Measurements from ENCODE around the gene FDCSP. TPM values are rescaled to one million over a fixed set of nuclear protein-coding genes. Genes with fewer than 3 reads are reported as not detected.

Gene FDCSP
- total and polyA plus RNA-seq, 2 of the 13 experiments (the other 11 are each of a cell fraction or from before 2014, with no cell fraction given), result not detected

DNA sequence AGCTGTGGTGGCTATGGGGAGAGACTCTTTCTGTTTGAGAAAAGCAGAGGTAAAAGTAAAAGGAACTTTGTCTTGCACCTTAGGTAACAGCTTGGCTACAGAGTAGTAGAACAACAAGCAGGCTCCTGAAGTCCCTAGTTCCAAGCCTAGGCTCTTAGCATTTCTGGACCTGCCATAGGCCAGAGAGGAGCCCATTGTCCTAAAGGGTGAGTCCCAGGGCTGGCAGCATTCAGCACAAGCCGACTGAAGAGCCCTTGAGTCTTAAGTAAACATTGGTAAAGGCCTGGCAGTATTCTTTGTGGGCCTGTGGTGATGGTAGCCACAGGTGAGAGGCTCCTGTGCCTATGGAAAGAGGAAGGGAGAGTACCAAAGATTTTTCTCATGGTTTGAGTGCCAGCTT, 54.6 kb downstream of the FDCSP start:
- FAIRE-seq (no peak), DNase-seq (ENCODE audit: low spot score) (no peak), ATAC-seq (no peak)
- H3K4me2 ChIP-seq (ENCODE audit: low read depth, low read length), result no peak overlapping the region
- H3K4me3 ChIP-seq (replicated peaks in 1 of 3; ENCODE audit: insufficient read depth in 1 of 3, low read depth in 2 of 3, low read length in 3 of 3), result no peak overlapping the region
- intact Hi-C loops (cut with micrococcal nuclease; ENCODE audit: unreplicated experiment) (no loop called here), in situ Hi-C loops (cut with HindIII; ENCODE audit: extremely low pct_ligation_motif_present, low pct_unique_long_range_greater_than_20kb) (no loop called here)
- TF ChIP-seq ZNF598 (CRISPR knock-in tag; IDR thresholded peaks at IDR 0.05; ENCODE audit: borderline replicate concordance) (no peak), ZSCAN29 (CRISPR knock-in tag; conservative IDR thresholded peaks at IDR 0.05) (no peak), ZNF883 (CRISPR knock-in tag; IDR thresholded peaks at IDR 0.05; ENCODE audit: not compliant biosample characterization) (no peak), CBFB (CRISPR knock-in tag; IDR thresholded peaks at IDR 0.05) (no peak), ZNF775 (CRISPR knock-in tag; IDR thresholded peaks at IDR 0.05; ENCODE audit: borderline replicate concordance) (no peak), ARNT (IDR thresholded peaks at IDR 0.05) (no peak), ELF3 (CRISPR knock-in tag; IDR thresholded peaks at IDR 0.05) (no peak), PHF5A (CRISPR knock-in tag; IDR thresholded peaks at IDR 0.05; ENCODE audit: low read depth, unreplicated experiment) (no peak)
- TF ChIP-seq, protein P1, sequence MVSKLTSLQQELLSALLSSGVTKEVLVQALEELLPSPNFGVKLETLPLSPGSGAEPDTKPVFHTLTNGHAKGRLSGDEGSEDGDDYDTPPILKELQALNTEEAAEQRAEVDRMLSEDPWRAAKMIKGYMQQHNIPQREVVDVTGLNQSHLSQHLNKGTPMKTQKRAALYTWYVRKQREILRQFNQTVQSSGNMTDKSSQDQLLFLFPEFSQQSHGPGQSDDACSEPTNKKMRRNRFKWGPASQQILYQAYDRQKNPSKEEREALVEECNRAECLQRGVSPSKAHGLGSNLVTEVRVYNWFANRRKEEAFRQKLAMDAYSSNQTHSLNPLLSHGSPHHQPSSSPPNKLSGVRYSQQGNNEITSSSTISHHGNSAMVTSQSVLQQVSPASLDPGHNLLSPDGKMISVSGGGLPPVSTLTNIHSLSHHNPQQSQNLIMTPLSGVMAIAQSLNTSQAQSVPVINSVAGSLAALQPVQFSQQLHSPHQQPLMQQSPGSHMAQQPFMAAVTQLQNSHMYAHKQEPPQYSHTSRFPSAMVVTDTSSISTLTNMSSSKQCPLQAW (CRISPR knock-in tag; IDR thresholded peaks at IDR 0.05), result no peak
- TF ChIP-seq, protein P2, sequence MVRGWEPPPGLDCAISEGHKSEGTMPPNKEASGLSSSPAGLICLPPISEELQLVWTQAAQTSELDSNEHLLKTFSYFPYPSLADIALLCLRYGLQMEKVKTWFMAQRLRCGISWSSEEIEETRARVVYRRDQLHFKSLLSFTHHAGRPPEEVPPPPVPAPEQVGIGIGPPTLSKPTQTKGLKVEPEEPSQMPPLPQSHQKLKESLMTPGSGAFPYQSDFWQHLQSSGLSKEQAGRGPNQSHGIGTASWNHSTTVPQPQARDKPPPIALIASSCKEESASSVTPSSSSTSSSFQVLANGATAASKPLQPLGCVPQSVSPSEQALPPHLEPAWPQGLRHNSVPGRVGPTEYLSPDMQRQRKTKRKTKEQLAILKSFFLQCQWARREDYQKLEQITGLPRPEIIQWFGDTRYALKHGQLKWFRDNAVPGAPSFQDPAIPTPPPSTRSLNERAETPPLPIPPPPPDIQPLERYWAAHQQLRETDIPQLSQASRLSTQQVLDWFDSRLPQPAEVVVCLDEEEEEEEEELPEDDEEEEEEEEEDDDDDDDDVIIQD (CRISPR knock-in tag; IDR thresholded peaks at IDR 0.05; ENCODE audit: low read depth), result no peak
- no TSS peak for BruUV-seq (replicated peaks)
- CTCF ChIA-PET (ENCODE audit: low intra/inter-chr PET ratio, low total read pairs), result no interaction called here
- H4K20me1 ChIP-seq (ENCODE audit: insufficient read depth, low read length), result no peaks in the 10 kb centered on the region
- no peaks in the 10 kb centered on the region for H3K4me1 ChIP-seq (ENCODE audit: insufficient read depth, low read length)
- POLR2A ChIA-PET, result no interaction called here
- no peaks in the 10 kb centered on the region for H3K36me3 ChIP-seq (replicated peaks in 1 of 2; ENCODE audit: control insufficient read depth in 1 of 2, insufficient read depth in 2 of 2, low read length in 2 of 2)
- no peaks in the 10 kb centered on the region for H3K9me3 ChIP-seq (ENCODE audit: low read length)
- H2AFZ ChIP-seq (ENCODE audit: low read length), result no peak overlapping the region
- 0% methylated on average over 1 of the region's 1 CpG for WGBS (ENCODE audit: low lambda C conversion rate)
- no peak overlapping the region for H3K9ac ChIP-seq (ENCODE audit: insufficient read depth, low read depth, low read length)
- H3K79me2 ChIP-seq (ENCODE audit: insufficient read depth, low read length), result no peaks in the 10 kb centered on the region
- H3K27ac ChIP-seq (ENCODE audit: extremely low read length, insufficient read depth, low read length), result no peak overlapping the region
- 0 out of 5 replicates have a peak, but pooled peaks cover 0 to under 1% of the 10 kb centered on the region in 2 experiments for H3K27me3 ChIP-seq (ENCODE audit: control insufficient read depth in 1 of 2, insufficient read depth in 2 of 2, low read length in 2 of 2)

Other genes with a start within 250 kb of the FDCSP start
- gene STATH, start 230.2 kb upstream of the FDCSP start, total RNA-seq (2016; rRNA removed; fragmentation: Illumina TruSeq; extraction: Trizol), result not detected in 2 replicates
- not detected in 2 replicates for gene STATH, start 230.2 kb upstream of the FDCSP start, polyA plus RNA-seq (2011; rRNA removed)
- not detected in 2 replicates for gene HTN3, start 197.7 kb upstream of the FDCSP start, total RNA-seq (2016; rRNA removed; fragmentation: Illumina TruSeq; extraction: Trizol)
- not detected in 2 replicates for gene HTN3, start 197.7 kb upstream of the FDCSP start, polyA plus RNA-seq (2011; rRNA removed)
- not detected in 2 replicates for gene HTN1, start 175.7 kb upstream of the FDCSP start, total RNA-seq (2016; rRNA removed; fragmentation: Illumina TruSeq; extraction: Trizol)
- 0.21 TPM in 1 of 2 replicates, not detected in the other for gene HTN1, start 175.7 kb upstream of the FDCSP start, polyA plus RNA-seq (2011; rRNA removed)
- not detected in 2 replicates for gene PRR27, start 71.9 kb upstream of the FDCSP start, total RNA-seq (2016; rRNA removed; fragmentation: Illumina TruSeq; extraction: Trizol)
- gene PRR27, start 71.9 kb upstream of the FDCSP start, polyA plus RNA-seq (2011; rRNA removed), result not detected in 2 replicates
- gene ODAM, start 30.4 kb upstream of the FDCSP start, total RNA-seq (2016; rRNA removed; fragmentation: Illumina TruSeq; extraction: Trizol), result 115 and 157 TPM in 2 replicates
- 67.4 and 94.6 TPM in 2 replicates for gene ODAM, start 30.4 kb upstream of the FDCSP start, polyA plus RNA-seq (2011; rRNA removed)
- not detected in 2 replicates for gene CSN3, start 16.5 kb downstream of the FDCSP start, total RNA-seq (2016; rRNA removed; fragmentation: Illumina TruSeq; extraction: Trizol)
- not detected in 2 replicates for gene CSN3, start 16.5 kb downstream of the FDCSP start, polyA plus RNA-seq (2011; rRNA removed)
- not detected in 2 replicates for gene CABS1, start 108.9 kb downstream of the FDCSP start, total RNA-seq (2016; rRNA removed; fragmentation: Illumina TruSeq; extraction: Trizol)
- gene CABS1, start 108.9 kb downstream of the FDCSP start, polyA plus RNA-seq (2011; rRNA removed), result not detected in 2 replicates
- not detected in 2 replicates for gene SMR3A, start 134.6 kb downstream of the FDCSP start, total RNA-seq (2016; rRNA removed; fragmentation: Illumina TruSeq; extraction: Trizol)
- gene SMR3A, start 134.6 kb downstream of the FDCSP start, polyA plus RNA-seq (2011; rRNA removed), result not detected in 2 replicates
- not detected in 2 replicates for gene SMR3B, start 157.0 kb downstream of the FDCSP start, total RNA-seq (2016; rRNA removed; fragmentation: Illumina TruSeq; extraction: Trizol)
- not detected in 2 replicates for gene SMR3B, start 157.0 kb downstream of the FDCSP start, polyA plus RNA-seq (2011; rRNA removed)
- gene OPRPN, start 171.8 kb downstream of the FDCSP start, total RNA-seq (2016; rRNA removed; fragmentation: Illumina TruSeq; extraction: Trizol), result not detected in 2 replicates
- gene OPRPN, start 171.8 kb downstream of the FDCSP start, polyA plus RNA-seq (2011; rRNA removed), result not detected in 2 replicates
- gene MUC7, start 246.1 kb downstream of the FDCSP start, total RNA-seq (2016; rRNA removed; fragmentation: Illumina TruSeq; extraction: Trizol), result not detected in 2 replicates
- 0.03 and 0.14 TPM in 2 replicates for gene MUC7, start 246.1 kb downstream of the FDCSP start, polyA plus RNA-seq (2011; rRNA removed)

Measured in HepG2 (cell line).